ENCODE data around the gene KRTAP12-2.

GRCh38 chr21:44666401-44667320, at the start of gene KRTAP12-2:
- no peak for TF ChIP-seq POLR2A (IDR thresholded peaks at IDR 0.05; ENCODE audit: low read length)
- no peak for TF ChIP-seq GATA1 (IDR thresholded peaks at IDR 0.05; ENCODE audit: low read depth, low read length)

All from erythroblast (primary cell).